A673 (cell line): ENCODE measurements around the gene RFPL3. TPM values are rescaled to one million over a fixed set of nuclear protein-coding genes. Genes with fewer than 3 reads are reported as not detected.
"Not testable (repeated sequence)": the region's sequence is repeated elsewhere in the genome, so short reads cannot be mapped to it uniquely, and the experiment has no call there.

ENCODE experiments used
- BruUV-seq: library from RNA; stranded (reverse); fragments of 400-500 nt; replicated peaks from 2 replicates; lab custom pipeline; 2021; lab: Mats Ljungman, UMichigan
- CTCF ChIA-PET: fragments of 300-600 bp; sonication (Branson Sonifier 250); formaldehyde crosslinking; loops from one replicate; lab custom pipeline; 2022; ENCODE audit warnings: antibody characterized with exemption; lab: Charles Lee
- POLR2A ChIA-PET: fragments of 300-600 bp; sonication (Branson Sonifier 250); formaldehyde crosslinking; loops from one replicate; lab custom pipeline; 2022; ENCODE audit warnings: antibody characterized with exemption; ENCODE audit not compliant: low non-redundant PET; lab: Charles Lee
- DNase-seq: peaks from one replicate; pipeline ENCODE4 v3.0.0-alpha.2; 2015; ENCODE audit warnings: low spot score
- H3K27ac ChIP-seq: fragments of 200-600 bp; sonication (generic); 2 replicates; pipeline ENCODE4 v1.5.1; 2016; ENCODE audit warnings: mixed run types, low read depth, mild to moderate bottlenecking, mixed read lengths, antibody characterized with exemption, low read length; ENCODE audit not compliant: poor library complexity, severe bottlenecking
- H3K27me3 ChIP-seq: fragments of 200-600 bp; sonication (generic); replicated peaks from 2 replicates; pipeline ENCODE4 v1.6.1; 2017; ENCODE audit warnings: mixed run types, low read depth, mild to moderate bottlenecking, mixed read lengths, antibody characterized with exemption, low read length; ENCODE audit not compliant: insufficient read depth, poor library complexity
- H3K36me3 ChIP-seq: fragments of 200-600 bp; sonication (generic); 2 replicates; pipeline ENCODE4 v1.6.1; 2016; ENCODE audit warnings: mixed run types, mild to moderate bottlenecking, mixed read lengths, antibody characterized with exemption, low read length; ENCODE audit not compliant: insufficient read depth, poor library complexity, severe bottlenecking
- H3K4me1 ChIP-seq: fragments of 200-600 bp; sonication (generic); 2 replicates; pipeline ENCODE4 v1.6.1; 2017; ENCODE audit warnings: mixed run types, mild to moderate bottlenecking, mixed read lengths, antibody characterized with exemption, low read length; ENCODE audit not compliant: insufficient read depth, poor library complexity, severe bottlenecking
- H3K4me3 ChIP-seq: fragments of 200-600 bp; sonication (generic); 2 replicates; pipeline ENCODE4 v1.5.1; 2016; ENCODE audit warnings: low read depth, mixed run types, mild to moderate bottlenecking, mixed read lengths, low read length; ENCODE audit not compliant: poor library complexity, severe bottlenecking
- H3K9me3 ChIP-seq: fragments of 200-600 bp; sonication (generic); 2 replicates; pipeline ENCODE4 v1.6.1; 2016; ENCODE audit warnings: mixed run types, low read depth, mild to moderate bottlenecking, mixed read lengths, antibody characterized with exemption, low read length; ENCODE audit not compliant: poor library complexity, severe bottlenecking
- EZH2 ChIP-seq: fragments of 200-600 bp; sonication (generic); IDR thresholded peaks from 2 replicates; pipeline ENCODE4 v1.6.1; 2017; ENCODE audit warnings: borderline replicate concordance, low read depth, mild to moderate bottlenecking, mixed read lengths, antibody characterized with exemption, low read length; ENCODE audit not compliant: poor library complexity, severe bottlenecking
- intact Hi-C: fragments of 100-400 bp; cut with micrococcal nuclease; formaldehyde crosslinking; loops from one replicate; pipeline ENCODE4 v1.10.0; 2022; ENCODE audit not compliant: unreplicated experiment
- total RNA-seq: library from RNA; stranded (reverse); gene quantifications from 2 replicates; pipeline ENCODE4 v1.2.3, GENCODE V29; 2021
- TF ChIP-seq, protein P1 (sequence below): fragments of 300-800, 200-600 bp; sonication (generic); conservative IDR thresholded peaks from 2 replicates; pipeline ENCODE4 v1.5.1; 2017; ENCODE audit warnings: low read depth, mild to moderate bottlenecking, antibody characterized with exemption, low read length, moderate library complexity, mixed read lengths

RFPL3 gene
- total RNA-seq, 1 experiment from 2014 or later, result not detected

DNA sequence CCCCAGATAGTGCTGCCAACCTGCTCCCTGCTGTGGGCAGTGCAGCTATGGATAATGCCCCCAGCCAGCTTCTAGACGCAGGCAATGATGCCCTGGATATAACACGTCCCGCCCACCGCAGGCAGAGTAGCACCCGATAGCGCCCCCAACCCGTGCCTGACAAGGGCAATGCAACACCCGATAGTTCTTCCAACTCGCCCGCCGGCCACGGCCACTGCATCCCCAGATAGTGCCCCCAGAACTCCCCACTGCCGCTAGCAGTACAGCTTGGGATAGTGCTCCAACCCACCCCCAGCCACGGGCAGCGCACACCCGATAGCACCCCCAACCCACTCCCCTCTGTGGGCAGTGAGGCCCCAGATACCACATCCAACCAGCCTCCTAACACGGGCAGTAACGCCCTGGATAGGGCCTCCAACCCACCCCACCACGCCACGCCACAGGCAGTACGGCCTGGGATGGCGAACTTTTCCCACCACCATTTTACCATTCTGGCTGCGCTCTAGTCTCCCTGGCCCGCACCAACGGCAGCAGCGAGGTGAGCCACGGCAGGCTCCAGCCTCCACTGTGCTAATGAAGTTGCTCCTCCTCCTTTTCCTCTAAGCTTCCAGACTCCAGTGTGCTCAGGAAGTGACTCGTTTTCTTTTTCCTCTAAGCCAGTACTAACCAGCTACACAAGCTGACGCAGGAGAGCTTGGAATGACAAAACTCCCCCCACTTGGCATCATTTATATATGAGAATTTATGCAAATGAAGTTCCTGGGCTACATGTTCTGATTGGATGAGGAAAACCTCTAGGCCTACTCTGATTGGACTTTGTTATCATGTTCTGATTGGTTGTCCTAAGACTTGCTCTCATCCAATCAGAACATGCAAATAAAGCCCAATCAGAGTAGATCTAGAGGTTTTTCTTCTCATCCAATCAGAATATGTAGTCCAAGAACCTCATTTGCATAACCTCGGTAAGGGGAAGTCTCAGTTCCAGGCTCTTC is 3.0 kb upstream of the RFPL3 start:
- DNase-seq, result peak; percentile 50
- Histone ChIP-seq H3K27ac (no peak overlapping the region), H3K4me3 (no peak overlapping the region), H3K4me1 (no peaks in the 10 kb centered on the region), H3K27me3 (no peaks in the 10 kb centered on the region), H3K36me3 (no peaks in the 10 kb centered on the region), H3K9me3 (no peaks in the 10 kb centered on the region)
- TF ChIP-seq, protein P1, sequence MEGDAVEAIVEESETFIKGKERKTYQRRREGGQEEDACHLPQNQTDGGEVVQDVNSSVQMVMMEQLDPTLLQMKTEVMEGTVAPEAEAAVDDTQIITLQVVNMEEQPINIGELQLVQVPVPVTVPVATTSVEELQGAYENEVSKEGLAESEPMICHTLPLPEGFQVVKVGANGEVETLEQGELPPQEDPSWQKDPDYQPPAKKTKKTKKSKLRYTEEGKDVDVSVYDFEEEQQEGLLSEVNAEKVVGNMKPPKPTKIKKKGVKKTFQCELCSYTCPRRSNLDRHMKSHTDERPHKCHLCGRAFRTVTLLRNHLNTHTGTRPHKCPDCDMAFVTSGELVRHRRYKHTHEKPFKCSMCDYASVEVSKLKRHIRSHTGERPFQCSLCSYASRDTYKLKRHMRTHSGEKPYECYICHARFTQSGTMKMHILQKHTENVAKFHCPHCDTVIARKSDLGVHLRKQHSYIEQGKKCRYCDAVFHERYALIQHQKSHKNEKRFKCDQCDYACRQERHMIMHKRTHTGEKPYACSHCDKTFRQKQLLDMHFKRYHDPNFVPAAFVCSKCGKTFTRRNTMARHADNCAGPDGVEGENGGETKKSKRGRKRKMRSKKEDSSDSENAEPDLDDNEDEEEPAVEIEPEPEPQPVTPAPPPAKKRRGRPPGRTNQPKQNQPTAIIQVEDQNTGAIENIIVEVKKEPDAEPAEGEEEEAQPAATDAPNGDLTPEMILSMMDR, result no peak
- no peak for TF ChIP-seq EZH2
- POLR2A ChIA-PET, result no interaction called here
- CTCF ChIA-PET, result no interaction called here
- intact Hi-C loops, result no loop called here
- no TSS peak for BruUV-seq

DNA sequence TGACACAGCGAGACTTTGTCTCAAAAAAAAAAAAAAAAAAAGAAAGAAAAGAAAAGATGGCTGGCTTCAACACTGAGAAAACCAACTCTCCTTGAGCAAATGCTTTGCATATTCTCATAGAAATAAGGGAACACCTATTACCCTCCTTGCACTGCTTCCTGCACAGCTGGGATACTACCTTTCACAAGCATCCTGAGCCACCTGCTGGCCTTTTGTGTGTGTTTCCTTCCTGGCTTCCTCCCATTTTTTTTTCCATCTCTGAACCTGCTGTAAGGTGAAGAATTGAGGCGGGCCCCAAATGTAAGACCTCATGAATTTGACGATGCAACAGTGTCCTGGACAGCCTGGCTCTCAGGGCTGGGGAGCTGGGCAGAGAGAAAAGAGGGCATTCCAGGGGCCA is 1.9 kb upstream of the RFPL3 start:
- no peaks in the 10 kb centered on the region for H3K9me3 ChIP-seq
- TF ChIP-seq, protein P1, result no peak
- no peak for TF ChIP-seq EZH2
- no peak for DNase-seq
- intact Hi-C loops, result no loop called here
- no peak overlapping the region for H3K4me3 ChIP-seq
- no peak overlapping the region for H3K27ac ChIP-seq
- H3K27me3 ChIP-seq, result no peaks in the 10 kb centered on the region
- no peaks in the 10 kb centered on the region for H3K4me1 ChIP-seq
- ChIA-PET POLR2A (no interaction called here), CTCF (no interaction called here)
- no TSS peak for BruUV-seq
- no peaks in the 10 kb centered on the region for H3K36me3 ChIP-seq

DNA sequence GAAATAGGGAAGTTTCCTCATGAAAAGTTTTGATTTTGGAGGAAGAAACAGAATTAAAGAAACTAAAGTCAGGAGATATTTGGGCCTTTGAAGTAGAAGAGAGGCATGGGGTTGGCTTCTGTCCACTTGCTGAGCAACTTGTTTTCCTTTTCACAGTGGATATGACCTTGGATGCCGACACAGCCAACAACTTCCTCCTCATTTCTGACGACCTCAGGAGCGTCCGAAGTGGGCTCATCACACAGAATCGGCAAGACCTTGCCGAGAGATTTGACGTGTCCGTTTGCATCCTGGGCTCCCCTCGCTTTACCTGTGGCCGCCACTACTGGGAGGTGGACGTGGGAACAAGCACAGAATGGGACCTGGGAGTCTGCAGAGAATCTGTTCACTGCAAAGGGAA is 2.4 kb downstream of the RFPL3 start:
- intact Hi-C loops, BruUV-seq, H3K4me1 ChIP-seq, POLR2A ChIA-PET, H3K9me3 ChIP-seq, DNase-seq, H3K4me3 ChIP-seq, H3K27me3 ChIP-seq, H3K27ac ChIP-seq, H3K36me3 ChIP-seq, CTCF ChIA-PET: not testable (repeated sequence)
